ENCODE measurements around the gene ADPRHL1. TPM values are rescaled to one million over a fixed set of nuclear protein-coding genes. Genes with fewer than 3 reads are reported as not detected.

Gene ADPRHL1
- total and polyA plus RNA-seq, 2 donors (not counting 1 experiment from before 2014, with no cell fraction given), result 0.28 to 1.3 TPM

- no peak for DNase-seq
- Histone ChIP-seq H3K27me3 (replicated peaks in 1 of 4; ENCODE audit: control extremely low read depth in 1 of 4, control insufficient read depth in 3 of 4, insufficient read depth in 4 of 4, low read length in 3 of 4) (no peaks in the 10 kb centered on the region), H3K79me2 (ENCODE audit: control insufficient read depth, insufficient read depth, low read length) (no peaks in the 10 kb centered on the region), H3K9ac (ENCODE audit: low read length) (no peak overlapping the region), H3K4me2 (replicated peaks; ENCODE audit: low read depth, low read length, poor library complexity, severe bottlenecking) (no peak overlapping the region), H3K9me3 (ENCODE audit: control extremely low read depth in 1 of 3, control insufficient read depth in 2 of 3, insufficient read depth in 1 of 3, low read length in 2 of 3) (peaks cover 0 to 39% (median 6%) of the 10 kb centered on the region in 3 donors), H3K4me3 (ENCODE audit: control extremely low read depth in 1 of 5, extremely low read depth in 1 of 5, insufficient read depth in 1 of 5, low read depth in 2 of 5, low read length in 4 of 5) (no peak overlapping the region), H4K20me1 (ENCODE audit: control insufficient read depth, insufficient read depth, low read length, poor library complexity, severe bottlenecking) (no peaks in the 10 kb centered on the region), H3K27ac (ENCODE audit: low read length in 2 of 2) (no peak overlapping the region), H3K4me1 (ENCODE audit: control insufficient read depth in 2 of 2, insufficient read depth in 2 of 2, low read length in 2 of 2) (peaks cover 3 to 15% of the 10 kb centered on the region in 2 donors), H2AFZ (ENCODE audit: insufficient read depth, low read depth, low read length, poor library complexity, severe bottlenecking) (no peak overlapping the region), H3K36me3 (replicated peaks in 1 of 2; ENCODE audit: control extremely low read depth in 1 of 2, control insufficient read depth in 1 of 2, extremely low read depth in 1 of 2, insufficient read depth in 2 of 2, low read length in 1 of 2) (no peaks in the 10 kb centered on the region)
- POLR2A ChIA-PET, result no interaction called here
- ATAC-seq (ENCODE audit: low read depth), result no peak
- 93% methylated on average over 15 of the region's 15 CpGs for WGBS (ENCODE audit: insufficient coverage)
- CTCF ChIA-PET, result no interaction called here
- Mint-ChIP-seq H3K27me3 (peaks cover 4% of the 10 kb centered on the region), H3K9me3 (ENCODE audit: insufficient read depth) (no peaks in the 10 kb centered on the region), H3K27ac (no peak overlapping the region), H3K4me1 (peaks cover 10% of the 10 kb centered on the region), H3K4me3 (no peak overlapping the region)
- intact Hi-C loops (cut with micrococcal nuclease), result no loop called here
- TF ChIP-seq CTCF (IDR thresholded peaks at IDR 0.05) (no peak), EZH2 (IDR thresholded peaks at IDR 0.05; ENCODE audit: borderline replicate concordance, insufficient read depth, low read depth, low read length, poor library complexity, severe bottlenecking) (no peak)
These were observed 38.3 kb downstream of the ADPRHL1 start for GRCh38 chr13:113415032-113415431.

GRCh38 chr13:113414335-113414734, 39.0 kb downstream of the ADPRHL1 start:
- H3K4me3 Mint-ChIP-seq, result no peak overlapping the region
- Histone ChIP-seq H3K27me3 (replicated peaks in 1 of 4; ENCODE audit: control extremely low read depth in 1 of 4, control insufficient read depth in 3 of 4, insufficient read depth in 4 of 4, low read length in 3 of 4) (no peaks in the 10 kb centered on the region), H3K4me1 (ENCODE audit: control insufficient read depth in 2 of 2, insufficient read depth in 2 of 2, low read length in 2 of 2) (peaks cover 10 to 22% of the 10 kb centered on the region in 2 donors), H2AFZ (ENCODE audit: insufficient read depth, low read depth, low read length, poor library complexity, severe bottlenecking) (no peak overlapping the region), H3K4me3 (ENCODE audit: control extremely low read depth in 1 of 5, extremely low read depth in 1 of 5, insufficient read depth in 1 of 5, low read depth in 2 of 5, low read length in 4 of 5) (no peak overlapping the region), H3K27ac (ENCODE audit: low read length in 2 of 2) (no peak overlapping the region), H3K4me2 (replicated peaks; ENCODE audit: low read depth, low read length, poor library complexity, severe bottlenecking) (no peak overlapping the region), H3K36me3 (replicated peaks in 1 of 2; ENCODE audit: control extremely low read depth in 1 of 2, control insufficient read depth in 1 of 2, extremely low read depth in 1 of 2, insufficient read depth in 2 of 2, low read length in 1 of 2) (no peaks in the 10 kb centered on the region), H3K9ac (ENCODE audit: low read length) (no peak overlapping the region), H4K20me1 (ENCODE audit: control insufficient read depth, insufficient read depth, low read length, poor library complexity, severe bottlenecking) (no peaks in the 10 kb centered on the region), H3K79me2 (ENCODE audit: control insufficient read depth, insufficient read depth, low read length) (no peaks in the 10 kb centered on the region), H3K9me3 (ENCODE audit: control extremely low read depth in 1 of 3, control insufficient read depth in 2 of 3, insufficient read depth in 1 of 3, low read length in 2 of 3) (peaks cover 0 to 46% (median 10%) of the 10 kb centered on the region in 3 donors)
- peaks cover 4% of the 10 kb centered on the region for H3K27me3 Mint-ChIP-seq
- no peak for TF ChIP-seq CTCF (IDR thresholded peaks at IDR 0.05)
- no peak for TF ChIP-seq EZH2 (IDR thresholded peaks at IDR 0.05; ENCODE audit: borderline replicate concordance, insufficient read depth, low read depth, low read length, poor library complexity, severe bottlenecking)
- peaks cover 17% of the 10 kb centered on the region for H3K4me1 Mint-ChIP-seq
- CTCF ChIA-PET, result no interaction called here
- H3K9me3 Mint-ChIP-seq (ENCODE audit: insufficient read depth), result no peaks in the 10 kb centered on the region
- 69% methylated on average over 4 of the region's 8 CpGs for WGBS (ENCODE audit: insufficient coverage)
- ATAC-seq (ENCODE audit: low read depth) (no peak), DNase-seq (no peak)
- POLR2A ChIA-PET, result no interaction called here
- intact Hi-C loops (cut with micrococcal nuclease), result no loop called here
- no peak overlapping the region for H3K27ac Mint-ChIP-seq
